SHP77 (cell line): ENCODE results near the gene ADAMTSL3.
"Not testable (repeated sequence)": the region's sequence is repeated elsewhere in the genome, so short reads cannot be mapped to it uniquely, and the experiment has no call there.

ENCODE experiments used
- DNase-seq, 2 experiments: peaks; one replicate each; lab custom pipeline; 2025; lab: John Stamatoyannopoulos, UW

The ADAMTSL3 gene

DNA sequence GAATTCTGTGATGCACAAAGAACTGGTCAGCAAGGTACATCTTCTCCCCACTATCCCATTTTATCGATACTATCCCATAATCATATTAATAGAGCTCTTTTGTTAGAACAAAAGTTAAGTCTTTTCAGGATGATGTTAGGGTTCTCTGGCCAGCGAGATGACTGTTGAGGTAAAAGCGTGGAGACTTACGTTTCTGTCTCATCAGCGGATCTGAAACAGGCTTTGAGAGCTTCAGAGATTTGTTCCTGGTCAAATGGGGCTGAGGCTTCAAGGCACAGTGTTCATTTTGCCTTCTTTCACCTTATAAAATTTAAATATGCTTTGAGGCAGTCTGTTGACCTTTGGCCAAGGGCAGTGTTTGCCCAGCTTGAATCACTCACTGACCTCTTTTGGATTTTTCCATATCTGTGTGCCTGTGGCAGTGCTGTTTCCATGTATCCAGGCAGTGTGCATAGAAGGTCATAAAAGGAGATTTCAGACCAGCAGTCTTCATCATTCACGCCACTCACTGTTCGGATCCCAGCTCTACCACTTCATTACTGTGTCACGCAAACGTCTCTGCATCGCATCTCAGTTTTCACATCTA, 3.1 kb downstream of the ADAMTSL3 start:
- no peak for DNase-seq

DNA sequence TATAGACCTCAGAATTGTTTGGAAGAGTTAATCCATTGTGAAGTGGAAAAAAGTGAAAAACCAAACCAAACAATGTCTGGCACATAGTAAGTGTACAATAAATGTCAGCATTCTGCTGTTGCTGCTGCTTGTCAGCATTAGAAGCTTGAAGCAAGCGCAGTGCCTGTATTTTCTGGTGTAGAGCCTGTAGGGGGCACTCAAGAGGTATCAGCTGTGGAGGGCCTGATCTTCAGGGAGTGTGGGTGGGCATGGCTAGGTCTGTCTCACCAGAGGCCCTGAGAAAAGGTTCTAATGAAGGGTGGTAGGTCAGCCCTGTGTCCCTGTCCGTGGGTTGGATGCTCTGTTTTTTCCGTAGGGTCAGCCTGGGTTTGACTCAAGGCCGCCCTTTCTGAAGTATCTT, 3.6 kb downstream of the ADAMTSL3 start:
- no peak for DNase-seq

DNA sequence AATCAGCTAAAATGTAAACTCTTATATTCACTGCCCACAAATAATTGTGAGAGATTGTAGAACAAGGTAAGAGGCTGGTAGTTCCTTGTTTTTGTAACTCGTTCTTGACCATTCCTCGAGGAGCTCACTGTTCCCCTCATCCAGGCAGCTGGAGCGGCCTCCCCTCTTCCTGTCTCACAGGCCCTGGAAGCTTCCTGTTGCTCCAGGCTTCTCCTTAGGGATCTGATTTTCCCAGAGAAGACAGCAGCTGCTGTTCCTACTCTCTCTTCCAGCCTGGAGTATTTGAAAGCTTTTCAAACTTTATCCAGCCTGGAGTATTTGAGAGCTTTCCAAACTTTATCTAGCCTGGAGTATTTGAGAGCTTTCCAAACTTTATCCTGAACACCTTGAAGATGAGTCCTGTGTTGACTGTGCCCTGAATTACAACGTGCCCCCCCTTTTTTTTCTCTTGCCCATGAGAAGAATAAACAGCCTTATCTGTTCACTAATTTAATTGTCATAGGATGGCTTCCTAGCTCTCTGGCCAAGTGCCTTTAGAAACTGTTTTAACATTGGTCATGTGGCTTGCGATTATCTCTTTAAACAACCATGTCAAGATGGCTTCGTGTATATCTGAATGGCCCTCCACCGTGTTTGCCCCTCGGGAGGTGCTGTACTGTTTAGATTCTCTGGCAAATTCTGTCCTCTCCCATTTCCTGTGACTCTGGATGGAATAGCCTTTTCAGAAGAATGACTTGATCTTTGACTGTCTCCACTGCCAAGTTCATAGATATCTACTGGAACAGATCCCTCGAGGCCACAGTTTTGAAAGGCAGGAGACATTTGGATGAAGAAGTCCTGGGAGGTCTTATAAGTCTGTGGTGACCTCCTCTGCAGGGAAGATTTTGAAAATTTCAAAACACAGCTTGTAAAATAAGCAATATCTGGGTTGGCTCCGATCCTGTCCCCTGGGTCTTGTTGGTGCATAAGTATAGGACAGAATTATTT, 4.8 kb downstream of the ADAMTSL3 start:
- no peak for DNase-seq

DNA sequence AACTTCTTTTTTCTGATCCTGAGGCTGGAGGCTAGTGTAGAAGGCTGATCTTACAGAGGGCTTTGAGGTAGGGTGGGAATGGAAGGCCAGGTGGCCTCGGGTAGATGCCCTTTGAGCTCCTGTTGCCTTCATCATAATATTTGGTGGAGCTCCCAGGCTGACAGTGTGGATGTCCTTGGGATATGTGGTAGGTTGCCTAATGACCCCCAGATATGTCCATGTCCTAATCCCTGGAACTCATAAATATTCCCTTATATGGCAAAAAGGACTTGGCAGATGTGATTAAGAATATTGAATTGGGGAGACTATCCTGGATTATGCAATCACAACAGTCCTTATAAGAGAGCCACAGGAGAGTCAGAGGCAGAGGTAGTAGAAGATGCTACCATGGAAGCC, 5.5 kb downstream of the ADAMTSL3 start:
- DNase-seq, result no peak

DNA sequence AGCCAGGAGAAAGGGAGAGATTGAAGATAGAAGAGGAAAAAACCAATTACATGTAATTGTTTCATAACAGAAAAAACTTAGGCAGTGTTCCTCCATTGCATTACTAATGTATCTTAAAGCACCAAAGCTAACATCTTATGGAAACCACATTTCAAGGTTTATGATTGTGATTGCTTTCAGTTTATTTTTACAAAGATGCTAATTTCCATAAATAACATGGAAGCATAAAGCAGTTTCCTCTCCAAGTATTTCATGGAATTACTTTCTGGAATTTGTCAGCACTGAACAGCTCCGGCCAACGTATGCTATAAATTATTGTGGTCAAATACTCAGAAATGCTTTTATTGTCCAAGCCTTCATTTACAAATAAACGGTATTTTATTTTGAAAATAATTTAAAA, 11.6 kb downstream of the ADAMTSL3 start:
- no peak for DNase-seq

DNA sequence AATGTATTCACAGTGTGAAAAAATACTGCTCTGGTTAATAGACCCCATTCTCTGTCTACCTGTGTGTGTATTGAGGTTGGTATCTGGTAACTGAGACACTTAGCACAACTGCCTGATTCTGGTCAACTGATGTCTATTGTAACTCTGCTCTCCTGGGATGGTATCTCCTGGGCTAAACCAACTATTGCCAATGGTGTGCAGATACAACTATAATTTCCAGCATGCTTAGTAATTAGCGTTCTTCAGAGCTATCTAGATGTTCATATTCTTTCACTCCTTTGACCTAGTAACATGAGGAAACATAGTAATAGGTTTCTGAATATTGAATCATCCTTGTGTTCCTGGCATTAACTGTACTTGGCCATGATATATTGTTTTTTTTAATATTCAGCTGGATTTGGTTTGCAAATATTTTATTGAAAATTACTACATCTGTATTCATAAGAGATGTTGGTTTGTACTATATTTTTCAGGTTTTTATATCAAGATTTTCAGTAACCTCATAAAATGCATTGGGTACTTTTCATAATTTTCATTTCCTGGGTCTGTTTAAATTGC, 16.8 kb downstream of the ADAMTSL3 start:
- DNase-seq, result no peak

DNA sequence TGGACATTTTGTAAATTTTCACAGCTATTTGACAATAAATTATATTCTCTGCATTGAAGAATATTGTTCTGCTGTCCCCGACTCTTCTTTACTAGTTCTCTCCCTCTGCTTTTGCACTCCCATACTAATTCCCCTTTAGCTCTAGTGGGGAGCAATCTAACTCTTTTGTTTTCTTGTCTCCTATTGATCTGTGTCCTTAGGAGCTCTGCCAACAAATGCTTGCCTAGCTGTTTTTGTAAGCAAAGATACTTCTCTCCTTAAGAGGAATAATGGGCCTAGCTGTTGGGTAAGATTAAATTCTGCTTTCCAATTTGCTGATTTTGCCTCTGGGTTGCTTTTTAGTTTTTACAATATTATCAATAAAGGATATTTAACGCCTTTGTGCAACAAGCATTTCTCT, 17.7 kb downstream of the ADAMTSL3 start:
- DNase-seq, result no peak

DNA sequence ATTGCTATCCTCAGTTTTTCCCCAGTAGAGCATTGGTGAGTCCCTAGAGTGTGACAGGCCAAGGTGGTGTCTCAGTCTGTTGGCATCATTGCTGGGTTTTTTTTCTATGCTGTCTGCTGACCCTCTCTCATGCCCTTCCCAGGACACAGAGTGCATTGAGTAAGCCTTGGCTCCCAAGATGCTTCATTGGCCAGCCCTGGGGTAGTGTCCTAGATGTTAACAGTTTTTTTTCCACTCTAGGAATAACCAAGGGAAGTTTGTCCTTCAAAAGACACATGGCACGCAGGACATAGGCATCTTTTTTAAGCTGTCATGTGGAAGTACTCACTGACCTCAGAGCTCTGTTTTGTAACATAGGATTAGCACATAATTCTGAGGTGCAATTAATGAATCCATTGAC, 19.5 kb downstream of the ADAMTSL3 start:
- no peak for DNase-seq

DNA sequence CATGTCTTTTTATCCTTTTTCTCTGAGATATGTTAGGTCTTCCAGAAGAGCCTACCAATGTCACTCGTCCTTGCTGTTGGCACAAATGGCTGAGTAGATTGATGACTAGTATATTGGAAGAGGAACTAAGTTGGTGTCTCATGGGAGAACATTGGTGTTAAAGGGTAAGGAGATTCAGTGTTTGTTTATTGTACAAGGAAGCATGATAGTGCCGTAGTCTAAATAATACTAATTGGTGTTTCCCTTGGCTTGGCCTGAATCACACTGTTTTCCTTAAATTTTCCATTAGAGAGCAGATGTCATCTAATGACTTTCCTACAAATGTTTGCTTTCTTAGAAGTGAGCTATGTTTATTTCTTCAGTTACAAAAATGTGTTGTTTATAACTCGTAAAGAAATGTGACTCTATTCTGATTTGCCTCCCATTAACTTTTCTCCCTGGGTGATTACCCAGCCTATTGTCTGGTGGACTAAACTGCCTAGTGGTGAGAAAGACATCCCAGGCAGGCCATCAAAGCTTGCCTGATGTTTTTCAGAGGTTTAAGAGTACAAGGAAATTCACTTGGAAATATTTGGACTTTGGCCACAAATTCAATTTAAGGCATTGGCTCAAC, 28.7 kb downstream of the ADAMTSL3 start:
- no peak for DNase-seq

DNA sequence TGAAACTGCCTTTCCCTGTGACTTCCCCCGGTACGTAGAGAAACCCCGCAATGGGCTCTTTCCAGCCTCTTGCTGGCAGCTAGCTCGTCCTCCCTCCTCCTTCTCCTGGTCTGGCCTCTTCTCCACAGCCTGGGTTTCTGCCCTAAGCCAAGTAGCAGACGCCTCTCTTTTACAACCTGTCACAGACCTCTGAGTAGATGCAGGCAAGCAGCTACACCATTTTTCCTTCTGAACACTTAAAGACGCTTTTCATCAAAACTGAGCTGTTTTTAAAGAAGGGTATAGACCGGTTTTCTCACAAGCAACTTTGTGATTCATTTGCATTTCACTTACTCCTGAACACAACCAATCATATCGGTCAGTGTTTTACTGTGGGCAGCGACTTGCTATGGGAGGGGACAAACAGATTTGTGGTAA, 32.0 kb downstream of the ADAMTSL3 start:
- DNase-seq, result no peak

DNA sequence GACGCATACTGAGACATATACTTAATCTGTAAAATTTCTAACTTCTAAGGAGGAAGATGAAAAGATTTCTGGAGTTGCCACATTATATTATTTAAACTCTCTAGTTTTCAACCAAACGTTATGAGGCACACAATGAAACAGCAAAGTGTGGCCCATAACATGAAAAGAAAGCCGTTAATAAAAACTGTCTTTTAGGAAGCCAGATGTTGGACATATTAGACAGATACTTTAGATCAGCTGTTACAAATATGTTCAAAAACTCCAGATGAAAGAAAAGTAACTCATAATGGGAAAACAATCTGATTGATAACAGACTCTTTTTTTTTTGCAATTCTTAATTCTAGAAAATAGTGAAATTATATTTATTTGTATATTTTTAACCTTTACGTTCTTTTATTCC, 34.3 kb downstream of the ADAMTSL3 start:
- no peak for DNase-seq

DNA sequence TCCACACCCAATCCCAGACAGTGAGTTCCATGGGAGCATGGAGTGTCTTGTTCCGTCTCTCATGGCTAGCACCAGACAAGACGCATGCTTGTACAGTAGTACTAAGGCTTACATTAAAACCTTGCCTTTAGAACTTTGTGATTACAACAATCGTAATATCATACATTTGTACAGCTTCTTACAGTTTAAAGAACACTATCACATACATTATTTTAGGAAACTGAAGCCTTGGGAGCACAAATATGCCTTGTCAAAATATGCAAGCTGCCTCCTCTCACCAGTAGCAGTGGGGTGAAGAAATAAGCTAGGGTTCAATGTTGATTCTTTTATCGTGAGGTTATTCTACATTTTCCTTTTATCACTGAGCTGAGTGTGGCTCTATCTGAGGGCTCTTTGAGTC, 36.8 kb downstream of the ADAMTSL3 start:
- DNase-seq, result no peak

DNA sequence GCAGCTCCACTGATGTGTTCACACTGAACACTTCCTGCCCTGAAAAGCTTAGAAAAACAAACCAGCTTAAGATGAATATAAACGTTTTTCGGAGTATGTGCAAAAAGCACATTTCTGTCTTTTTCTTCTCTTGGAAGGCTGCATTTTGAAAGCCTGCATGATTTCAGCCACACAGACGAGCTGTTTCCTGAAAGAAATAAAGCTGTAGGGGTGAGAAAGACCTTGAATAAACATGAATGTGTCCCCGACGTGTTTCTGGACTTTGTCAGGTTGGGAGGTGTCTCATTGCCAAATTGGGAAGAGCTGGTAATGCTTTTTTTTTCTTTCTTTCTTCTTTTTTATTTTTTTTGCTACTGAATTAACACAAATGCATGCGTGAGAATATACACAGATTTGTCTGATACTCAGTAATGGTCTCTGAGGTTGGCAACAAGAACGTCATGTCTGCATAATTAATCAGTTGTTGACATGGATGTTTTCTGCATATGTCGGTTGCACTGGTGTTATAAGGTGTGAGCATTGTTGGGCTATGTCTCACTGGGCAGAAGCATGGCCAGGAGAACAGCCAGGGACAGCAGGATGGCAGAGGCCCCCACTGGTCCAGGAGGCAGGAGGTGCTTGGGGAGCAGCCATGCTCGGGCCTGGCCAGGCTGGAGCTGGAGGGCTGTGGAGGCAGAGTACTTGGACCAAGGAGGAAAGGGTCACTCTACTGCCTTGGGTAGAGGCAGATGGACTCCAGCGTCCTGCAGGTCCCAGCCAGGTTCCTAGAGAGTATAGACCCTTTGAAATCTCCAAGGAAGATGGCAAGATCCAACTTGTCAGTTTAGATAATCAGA, 39.0 kb downstream of the ADAMTSL3 start:
- DNase-seq, result no peak

DNA sequence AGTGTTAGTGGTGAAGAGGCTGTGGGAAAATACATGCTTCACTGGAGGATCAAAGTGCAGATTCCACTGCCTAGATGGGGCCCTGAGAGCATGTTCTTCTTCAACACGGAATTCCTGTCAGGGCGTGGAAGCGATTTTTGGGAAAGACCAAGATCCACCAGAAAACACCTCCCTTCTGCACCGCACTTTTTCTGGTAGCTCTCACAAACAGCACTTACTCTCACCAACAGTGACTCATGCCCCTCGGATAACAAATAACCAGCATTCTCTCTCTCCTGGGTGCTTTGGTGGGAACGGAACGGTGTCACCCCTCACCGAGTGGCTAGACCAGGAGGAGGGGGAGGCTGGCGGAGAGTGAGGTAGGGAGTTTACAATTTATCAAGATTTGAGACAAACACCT, 40.1 kb downstream of the ADAMTSL3 start:
- DNase-seq, result no peak

DNA sequence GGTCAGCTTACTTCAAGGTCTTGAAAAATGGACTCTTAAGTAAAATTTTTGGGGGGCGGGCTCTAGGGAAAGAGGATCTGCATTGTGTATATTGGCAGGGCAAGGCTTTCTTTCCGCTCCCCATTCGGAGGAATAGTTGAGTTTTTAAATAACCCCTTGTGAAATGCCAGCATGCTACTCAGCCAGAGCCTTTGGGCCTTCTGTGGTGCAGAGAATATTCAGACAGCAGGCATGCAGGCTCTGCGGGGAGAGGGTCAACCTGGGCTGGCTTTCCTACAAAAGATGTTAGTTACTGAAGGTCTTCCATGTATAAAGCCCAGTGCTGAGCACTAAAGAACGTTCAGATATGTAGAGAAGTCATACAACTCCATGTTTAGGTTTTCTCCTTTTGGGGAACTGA, 40.6 kb downstream of the ADAMTSL3 start:
- no peak for DNase-seq

DNA sequence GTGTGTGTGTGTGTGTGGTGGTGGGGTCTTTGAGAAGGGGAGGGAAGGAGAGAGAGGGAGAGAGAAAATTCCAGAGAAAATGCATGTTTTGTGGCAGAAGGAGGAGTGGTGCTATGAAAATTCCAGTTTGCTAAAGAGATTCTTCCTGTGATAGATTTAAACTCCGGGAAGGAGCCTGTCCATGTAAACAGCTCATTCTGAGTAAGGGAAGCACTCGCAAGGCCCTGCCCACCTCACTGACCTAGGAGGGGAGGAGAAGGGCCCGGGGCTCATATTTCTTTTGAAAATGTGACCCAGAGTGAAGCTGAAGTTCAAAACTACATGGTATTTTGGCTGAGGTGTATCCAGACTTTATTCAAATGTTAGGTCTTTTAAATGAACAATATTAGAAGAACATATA, 41.3 kb downstream of the ADAMTSL3 start:
- no peak for DNase-seq

DNA sequence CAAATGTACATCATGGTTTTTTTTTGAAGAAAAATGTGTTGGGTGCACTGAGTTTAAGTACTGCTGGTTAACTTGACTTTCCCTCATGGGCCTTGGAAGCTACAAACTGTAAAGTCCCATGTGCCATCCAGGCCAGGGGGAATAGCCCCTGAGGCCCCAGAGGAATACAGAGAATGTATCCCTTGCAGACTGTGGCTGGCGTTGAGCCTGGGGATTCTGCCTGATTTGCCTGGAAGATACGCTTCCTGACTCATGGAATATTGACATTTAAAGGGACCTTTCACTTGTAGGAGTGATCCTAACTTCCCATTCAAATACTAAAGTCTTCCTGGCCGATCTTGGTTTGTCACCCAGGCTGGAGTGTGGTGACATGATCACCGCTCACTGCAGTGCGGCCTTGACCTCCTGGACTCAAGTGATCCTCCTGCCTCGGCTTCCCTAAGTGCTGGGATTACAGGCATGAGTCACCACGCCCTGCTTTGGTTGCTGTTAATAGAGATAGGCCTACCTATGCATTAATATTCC, 42.0 kb downstream of the ADAMTSL3 start:
- no peak for DNase-seq

DNA sequence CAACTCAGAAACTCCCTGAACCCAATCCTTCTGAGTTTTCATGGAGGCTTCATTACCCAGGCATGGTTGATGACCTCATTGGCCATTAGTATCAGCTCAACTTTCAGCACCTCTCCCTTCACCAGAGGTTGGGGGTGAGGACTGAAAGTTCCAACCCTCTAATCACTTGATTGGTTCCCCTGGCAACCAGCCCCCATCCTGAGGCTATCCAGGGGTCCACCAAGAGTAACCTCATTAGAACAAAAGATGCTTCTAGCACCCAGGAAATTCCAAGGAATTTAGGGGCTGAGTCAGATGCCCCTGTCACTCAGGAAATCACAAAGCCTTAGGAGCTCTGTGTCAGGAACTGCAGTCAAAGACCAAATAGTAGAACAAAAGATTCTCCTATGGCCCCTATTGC, 43.8 kb downstream of the ADAMTSL3 start:
- no peak for DNase-seq

DNA sequence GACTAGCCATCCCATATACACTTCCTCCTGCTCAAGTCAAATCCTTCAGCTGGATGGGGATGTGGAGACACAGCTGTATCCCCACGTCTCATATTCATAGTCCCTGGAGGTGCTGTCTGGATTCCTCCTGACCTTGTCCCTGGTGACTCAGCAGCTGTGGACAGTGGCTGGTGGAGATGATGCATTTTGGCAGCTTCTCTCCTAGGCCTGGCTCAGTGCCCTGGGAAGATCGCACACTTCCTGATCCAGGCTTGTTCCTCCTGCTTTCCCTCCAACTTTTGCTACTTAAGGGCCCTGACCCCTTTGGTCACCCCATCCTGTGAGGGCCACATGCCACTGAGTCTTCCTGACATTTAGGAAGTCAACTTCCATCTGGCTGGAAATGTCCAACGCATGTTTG, 44.4 kb downstream of the ADAMTSL3 start:
- no peak for DNase-seq

DNA sequence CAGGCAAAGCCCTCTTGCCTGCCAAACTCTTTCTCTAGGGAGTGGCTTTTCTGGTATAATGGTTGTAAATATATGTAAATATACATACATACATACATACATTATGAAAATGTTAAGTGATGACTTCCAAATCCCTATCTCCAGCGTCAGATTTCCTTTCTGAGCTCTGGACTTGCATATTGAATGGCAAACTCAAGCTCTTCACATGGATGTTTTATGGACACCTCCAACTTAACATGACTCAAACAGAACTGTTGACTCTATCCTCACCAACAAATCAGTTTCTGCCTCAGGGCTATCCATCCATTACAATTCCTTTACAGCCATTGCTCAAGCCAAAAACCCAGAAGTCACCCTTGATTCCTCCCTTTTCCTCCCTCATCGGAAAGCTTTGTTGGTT, 45.1 kb downstream of the ADAMTSL3 start:
- no peak for DNase-seq

DNA sequence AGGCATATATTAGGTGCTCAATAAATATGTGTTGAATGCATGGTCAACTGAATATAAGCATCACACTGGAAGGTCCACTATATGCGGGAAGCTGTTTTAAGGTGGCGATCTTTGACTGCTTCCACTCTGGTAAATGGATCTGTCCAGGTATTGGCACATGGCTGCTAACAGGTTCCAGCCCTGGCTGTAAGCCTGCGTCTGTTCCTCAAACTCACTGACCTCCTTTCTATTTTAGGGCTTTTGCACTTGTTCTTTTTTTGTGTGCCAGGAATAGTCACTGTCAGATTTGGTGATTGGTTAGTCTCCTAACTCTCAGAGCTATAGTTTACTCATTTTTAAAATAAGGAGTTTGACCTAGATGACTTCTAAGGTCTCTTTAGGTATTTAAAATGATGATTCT, 46.2 kb downstream of the ADAMTSL3 start:
- DNase-seq, result no peak

DNA sequence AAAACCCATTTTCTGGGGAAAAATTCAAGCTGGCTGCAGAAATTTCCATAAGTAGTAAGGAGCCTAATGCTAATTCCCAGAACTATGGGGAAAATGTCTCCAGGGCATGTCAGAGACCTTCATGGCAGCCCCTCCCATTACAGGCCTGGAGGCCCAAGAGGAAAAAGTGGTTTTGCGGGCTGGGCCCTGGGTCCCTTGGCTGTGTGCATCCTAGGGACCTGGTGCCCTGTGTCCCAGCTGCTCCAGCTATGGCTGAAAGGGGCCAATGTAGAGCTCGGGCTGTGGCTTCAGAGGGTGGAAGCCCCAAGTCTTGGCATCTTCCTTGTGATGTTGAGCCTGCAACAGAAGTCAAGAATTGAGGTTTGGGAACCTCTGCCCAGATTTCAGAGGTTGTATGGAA, 48.4 kb downstream of the ADAMTSL3 start:
- DNase-seq, result not testable (repeated sequence)
